GM23338 (cell line): ENCODE measurements around the gene GRIN3A. TPM values are rescaled to one million over a fixed set of nuclear protein-coding genes. Genes with fewer than 3 reads are reported as not detected.
A peak's percentile ranks its signal among the peaks of the same experiment; 100 is the strongest.

Experiments used
- ATAC-seq: fragments of 200-7000 bp; cut with Tn5 transposase; 3 replicates; pipeline ENCODE4 v1.9.1; 2020
- DNase-seq: peaks from one replicate; pipeline ENCODE4 v3.0.0-alpha.2; 2015; ENCODE audit warnings: low spot score
- H2AFZ ChIP-seq: fragments of 200-600 bp; sonication (generic); 2 replicates; pipeline ENCODE4 v1.8.0; 2016; ENCODE audit warnings: antibody characterized with exemption, mild to moderate bottlenecking, moderate library complexity
- H3F3A ChIP-seq: fragments of 200-600 bp; sonication (generic); replicated peaks from 2 replicates; pipeline ENCODE4 v1.8.0; 2017; ENCODE audit warnings: antibody characterized with exemption, mixed run types, low read depth
- H3K27ac ChIP-seq: fragments of 200-600 bp; sonication (generic); 2 replicates; pipeline ENCODE4 v1.6.1; 2016; ENCODE audit warnings: low read depth
- H3K27me3 ChIP-seq: fragments of 200-600 bp; sonication (generic); 2 replicates; pipeline ENCODE4 v1.8.0; 2016; ENCODE audit warnings: mild to moderate bottlenecking, mixed run types, moderate library complexity; ENCODE audit not compliant: insufficient read depth
- H3K36me3 ChIP-seq: fragments of 200-600 bp; sonication (generic); 2 replicates; pipeline ENCODE4 v1.8.0; 2016; ENCODE audit warnings: mild to moderate bottlenecking; ENCODE audit not compliant: insufficient read depth
- H3K4me1 ChIP-seq: fragments of 200-600 bp; sonication (generic); 2 replicates; pipeline ENCODE4 v1.8.0; 2016; ENCODE audit warnings: mild to moderate bottlenecking, moderate library complexity; ENCODE audit not compliant: insufficient read depth
- H3K4me2 ChIP-seq: fragments of 200-600 bp; sonication (generic); 2 replicates; pipeline ENCODE4 v1.7.1; 2017; ENCODE audit warnings: mixed run types
- H3K4me3 ChIP-seq: fragments of 200-600 bp; sonication (generic); 2 replicates; pipeline ENCODE4 v1.6.1; 2016; ENCODE audit warnings: mixed run types
- H3K79me2 ChIP-seq: fragments of 200-600 bp; sonication (generic); replicated peaks from 2 replicates; pipeline ENCODE4 v1.8.0; 2017; ENCODE audit warnings: mild to moderate bottlenecking; ENCODE audit not compliant: insufficient read depth
- H3K9me2 ChIP-seq: fragments of 200-600 bp; sonication (generic); 2 replicates; pipeline ENCODE4 v1.8.0; 2017; ENCODE audit not compliant: insufficient read depth
- H4K20me1 ChIP-seq: fragments of 200-600 bp; sonication (generic); replicated peaks from 2 replicates; pipeline ENCODE4 v1.8.0; 2017; ENCODE audit warnings: mild to moderate bottlenecking; ENCODE audit not compliant: insufficient read depth
- H3K27ac Mint-ChIP-seq: 2 replicates; pipeline ENCODE4 v1.8.0; 2020; ENCODE audit warnings: inconsistent platforms, mild to moderate bottlenecking, moderate library complexity, mixed read lengths
- H3K27me3 Mint-ChIP-seq: 3 replicates; pipeline ENCODE4 v1.8.0; 2022; ENCODE audit warnings: low read depth, mild to moderate bottlenecking, moderate library complexity, mixed read lengths, inconsistent platforms; ENCODE audit not compliant: insufficient read depth, poor library complexity
- H3K36me3 Mint-ChIP-seq: 3 replicates; pipeline ENCODE4 v1.8.0; 2021; ENCODE audit warnings: low read depth, mild to moderate bottlenecking, inconsistent platforms, moderate library complexity, mixed read lengths
- H3K4me1 Mint-ChIP-seq: 3 replicates; pipeline ENCODE4 v1.8.0; 2020; ENCODE audit warnings: mild to moderate bottlenecking, inconsistent platforms, mixed read lengths
- H3K4me3 Mint-ChIP-seq: 3 replicates; pipeline ENCODE4 v1.8.0; 2021; ENCODE audit warnings: moderate library complexity, mild to moderate bottlenecking, inconsistent platforms, mixed read lengths
- H3K9me3 Mint-ChIP-seq: 3 replicates; pipeline ENCODE4 v1.8.0; 2020; ENCODE audit warnings: moderate library complexity, mild to moderate bottlenecking, inconsistent platforms, mixed read lengths
- CREB1 ChIP-seq: fragments of 250-450 bp; sonication (Bioruptor Pico); IDR thresholded peaks from 2 replicates; pipeline ENCODE4 v1.5.0; 2020; ENCODE audit warnings: low read depth, mild to moderate bottlenecking, moderate library complexity
- CTCF ChIP-seq, 2 experiments: fragments of 200-600 bp in 1 of 2; sonication (generic) in 1 of 2; conservative IDR thresholded peaks; 2 replicates each; pipeline versions ENCODE4 v1.5.1 to v1.6.1; 2016 to 2017; ENCODE audit warnings: antibody characterized with exemption in 2 of 2, low read depth in 2 of 2, mild to moderate bottlenecking in 2 of 2, moderate library complexity in 1 of 2
- ETS1 ChIP-seq: IDR thresholded peaks from 2 replicates; pipeline ENCODE4 v1.6.1; 2016; ENCODE audit warnings: antibody characterized with exemption
- EZH2phosphoT487 ChIP-seq: fragments of 200-600 bp; sonication (generic); IDR thresholded peaks from one replicate; pipeline ENCODE4 v1.8.1; 2018; ENCODE audit warnings: antibody characterized with exemption; ENCODE audit not compliant: unreplicated experiment
- JUNB ChIP-seq: IDR thresholded peaks from one replicate; pipeline ENCODE4 v1.6.1; 2016; ENCODE audit warnings: antibody characterized with exemption; ENCODE audit not compliant: unreplicated experiment
- NANOG ChIP-seq: IDR thresholded peaks from 2 replicates; pipeline ENCODE4 v1.6.1; 2016; ENCODE audit warnings: antibody characterized with exemption, borderline replicate concordance
- REST ChIP-seq: IDR thresholded peaks from one replicate; pipeline ENCODE4 v1.6.1; 2018; ENCODE audit warnings: antibody characterized with exemption; ENCODE audit not compliant: unreplicated experiment
- polyA plus RNA-seq: library from polyadenylated mRNA; unstranded; fragments of >200 nt; fragmentation: Nextera tagmentation; extraction: Ambion mirVana; gene quantifications from 2 replicates; pipeline ENCODE4 v1.2.1, GENCODE V29; 2016
- total RNA-seq: library from RNA; depleted of rRNA; stranded (reverse); fragments of >200 nt; shearing (Covaris generic); gene quantifications from 2 replicates; pipeline ENCODE4 v1.2.3, GENCODE V29; 2014

Gene GRIN3A
- total and polyA plus RNA-seq, 2 experiments from 2014 or later, result 0.03 to 0.05 TPM

GRCh38 chr9:101594796-101595195, 143.7 kb downstream of the GRIN3A start, which contains the start of gene PPP3R2 (continued):
- no peak for TF ChIP-seq ETS1
- TF ChIP-seq REST, result no peak
- no peak for TF ChIP-seq CREB1 (CRISPR knock-in tag)
- no peak for TF ChIP-seq NANOG
- TF ChIP-seq EZH2phosphoT487, result no peak
- TF ChIP-seq JUNB, result no peak
- TF ChIP-seq CTCF (conservative IDR thresholded peaks at IDR 0.05; ENCODE audit: low read depth in 2 of 2), result no peak

GRCh38 chr9:101593345-101593744, 145.1 kb downstream of the GRIN3A start:
- no peaks in the 10 kb centered on the region for H4K20me1 ChIP-seq

More at GRCh38 chr9:101593345-101593744, 145.1 kb downstream of the GRIN3A start:
- Histone ChIP-seq H3K4me3 (no peak overlapping the region), H2AFZ (no peak overlapping the region), H3K36me3 (no peaks in the 10 kb centered on the region), H3K27ac (no peak overlapping the region), H3K4me1 (no peaks in the 10 kb centered on the region), H3K4me2 (no peak overlapping the region), H3K9me2 (peaks cover 6% of the 10 kb centered on the region; the same call in 1 of the 2 replicates), H3K79me2 (no peaks in the 10 kb centered on the region), H3K27me3 (no peaks in the 10 kb centered on the region), H3F3A (no peaks in the 10 kb centered on the region)
- Mint-ChIP-seq H3K27ac (no peak overlapping the region), H3K9me3 (no peaks in the 10 kb centered on the region; the same call in 2 of the 3 replicates), H3K4me1 (no peaks in the 10 kb centered on the region), H3K36me3 (no peaks in the 10 kb centered on the region), H3K4me3 (no peak overlapping the region), H3K27me3 (peaks cover 7% of the 10 kb centered on the region)
- TF ChIP-seq REST, result no peak
- peak; percentile 15 to 26; a peak in 3 of 4 replicates for TF ChIP-seq CTCF (conservative IDR thresholded peaks at IDR 0.05; ENCODE audit: low read depth in 2 of 2)
- no peak for ATAC-seq
- DNase-seq, result no peak
